ELF-1 (cell line): Measurements from ENCODE around the gene SHROOM1.

ENCODE experiments used
- DNase-seq: peaks from one replicate; pipeline ENCODE4 v3.0.0-alpha.2; 2016; ENCODE audit warnings: low read depth, low spot score

SHROOM1 gene

GRCh38 chr5:132778129-132778528 is 52.3 kb downstream of the SHROOM1 start:
- no peak for DNase-seq

- DNase-seq, result peak; percentile 42
These were observed 53.0 kb downstream of the SHROOM1 start, which contains the start of gene SEPTIN8 for GRCh38 chr5:132777209-132778069. Gene SEPTIN8, minus strand, starts transcription at chr5:132777239. Its CDS starts 102 bp downstream, at chr5:132777137.

- DNase-seq, result no peak
These were observed 53.6 kb downstream of the SHROOM1 start for GRCh38 chr5:132776938-132777208.

GRCh38 chr5:132776131-132776937 is 54.1 kb downstream of the SHROOM1 start:
- DNase-seq, result peak; percentile 49

GRCh38 chr5:132775476-132775961 is 54.9 kb downstream of the SHROOM1 start:
- peak; percentile 40 for DNase-seq

GRCh38 chr5:132774896-132775295 is 55.6 kb downstream of the SHROOM1 start:
- no peak for DNase-seq

GRCh38 chr5:132774406-132774805 is 56.0 kb downstream of the SHROOM1 start:
- no peak for DNase-seq

- DNase-seq, result no peak
These were observed 56.7 kb downstream of the SHROOM1 start for GRCh38 chr5:132773601-132774355.

- DNase-seq, result no peak
These were observed 57.3 kb downstream of the SHROOM1 start for GRCh38 chr5:132773114-132773513.

- DNase-seq, result peak; percentile 39
These were observed 58.0 kb downstream of the SHROOM1 start for GRCh38 chr5:132772291-132773070.
